Measurements from ENCODE around the gene LCE4A. TPM values are rescaled to one million over a fixed set of nuclear protein-coding genes. Genes with fewer than 3 reads are reported as not detected.

Gene LCE4A
- total and polyA plus RNA-seq, 2 experiments from 2014 or later: not detected

GRCh38 chr1:152741656-152742055, 33.7 kb downstream of the LCE4A start:
- Histone ChIP-seq H3F3A (replicated peaks; ENCODE audit: low read depth) (no peaks in the 10 kb centered on the region), H3K27me3 (ENCODE audit: insufficient read depth) (no peaks in the 10 kb centered on the region), H3K4me1 (ENCODE audit: insufficient read depth) (peaks cover 12% of the 10 kb centered on the region), H4K20me1 (replicated peaks; ENCODE audit: insufficient read depth) (no peaks in the 10 kb centered on the region), H3K9me2 (ENCODE audit: insufficient read depth) (peaks cover 15% of the 10 kb centered on the region), H2AFZ (no peak overlapping the region), H3K4me3 (no peak overlapping the region), H3K4me2 (no peak overlapping the region), H3K79me2 (replicated peaks; ENCODE audit: insufficient read depth) (no peaks in the 10 kb centered on the region), H3K27ac (ENCODE audit: low read depth) (no peak overlapping the region), H3K36me3 (ENCODE audit: insufficient read depth) (no peaks in the 10 kb centered on the region)
- DNase-seq (ENCODE audit: low spot score) (no peak), ATAC-seq (no peak)
- H3K4me3 Mint-ChIP-seq: no peak overlapping the region
- no peak overlapping the region for H3K27ac Mint-ChIP-seq
- peaks cover 7% of the 10 kb centered on the region for H3K4me1 Mint-ChIP-seq
- H3K36me3 Mint-ChIP-seq (ENCODE audit: low read depth): no peaks in the 10 kb centered on the region
- H3K27me3 Mint-ChIP-seq (ENCODE audit: insufficient read depth, low read depth, poor library complexity): peaks cover 6% of the 10 kb centered on the region
- no peak for TF ChIP-seq JUNB (IDR thresholded peaks at IDR 0.05; ENCODE audit: unreplicated experiment)
- TF ChIP-seq EZH2 (IDR thresholded peaks at IDR 0.05; ENCODE audit: low read depth, unreplicated experiment): no peak
- TF ChIP-seq EZH2phosphoT487 (IDR thresholded peaks at IDR 0.05; ENCODE audit: unreplicated experiment): no peak
- no peak for TF ChIP-seq ZNF462 (CRISPR knock-in tag; IDR thresholded peaks at IDR 0.05)
- no peak for TF ChIP-seq ZNF331 (CRISPR knock-in tag; IDR thresholded peaks at IDR 0.05; ENCODE audit: low read depth)
- no peak for TF ChIP-seq CREB1 (CRISPR knock-in tag; IDR thresholded peaks at IDR 0.05; ENCODE audit: low read depth)
- TF ChIP-seq POLR2AphosphoS5 (IDR thresholded peaks at IDR 0.05; ENCODE audit: low read depth): no peak
- TF ChIP-seq REST (IDR thresholded peaks at IDR 0.05; ENCODE audit: unreplicated experiment): no peak
- no peaks in the 10 kb centered on the region; the same call in 2 of the 3 replicates for H3K9me3 Mint-ChIP-seq

All from GM23338 (cell line).